ENCODE measurements around the gene SNAP47.
A peak's percentile ranks its signal among the peaks of the same experiment; 100 is the strongest.

Gene SNAP47

GRCh38 chr1:227736814-227737432 lies 1.7 kb downstream of the SNAP47 start:
- Mint-ChIP-seq H3K27me3 (no peaks in the 10 kb centered on the region), H3K36me3 (peaks cover 2% of the 10 kb centered on the region), H3K4me1 (peaks cover 55% of the 10 kb centered on the region), H3K4me3 (peak overlapping the region; percentile 50), H3K27ac (peak overlapping the region; percentile 45), H3K9me3 (no peaks in the 10 kb centered on the region)
- no peak for ATAC-seq (ENCODE audit: low read depth)
- DNase-seq (ENCODE audit: low spot score in 2 of 2): no peak

- no peak overlapping the region for H3K4me3 Mint-ChIP-seq
- ATAC-seq (ENCODE audit: low read depth) (no peak), DNase-seq (ENCODE audit: low spot score in 2 of 2) (no peak)
- no peaks in the 10 kb centered on the region for H3K27me3 Mint-ChIP-seq
- no peaks in the 10 kb centered on the region for H3K9me3 Mint-ChIP-seq
- H3K36me3 Mint-ChIP-seq: no peaks in the 10 kb centered on the region
- H3K4me1 Mint-ChIP-seq: peaks cover 56% of the 10 kb centered on the region
- no peak overlapping the region for H3K27ac Mint-ChIP-seq
These were observed 3.6 kb downstream of the SNAP47 start for GRCh38 chr1:227738820-227739219.

DNA sequence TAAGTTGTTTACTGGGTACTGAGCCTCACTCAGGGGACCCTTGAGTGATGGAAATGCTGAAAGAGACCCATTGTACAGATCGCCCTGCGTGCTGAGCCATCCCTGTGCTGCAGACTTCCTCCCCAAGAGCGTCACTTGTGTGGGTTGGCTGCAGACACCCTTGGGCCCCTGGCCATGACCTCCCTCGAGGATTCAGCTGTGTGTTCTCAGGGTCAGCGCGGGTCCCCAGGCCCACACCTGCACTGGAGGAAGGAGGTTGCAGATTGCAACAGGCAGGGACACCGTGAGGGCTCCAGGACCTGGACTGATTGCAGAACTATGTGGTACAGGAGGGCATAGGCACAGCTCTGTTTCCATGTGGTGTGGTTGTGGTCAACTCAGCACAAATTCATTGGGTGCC lies 4.4 kb downstream of the SNAP47 start:
- no peaks in the 10 kb centered on the region for H3K27me3 Mint-ChIP-seq
- peak overlapping the region; percentile 70 for H3K27ac Mint-ChIP-seq
- no peak for ATAC-seq (ENCODE audit: low read depth)
- peaks cover 52% of the 10 kb centered on the region for H3K4me1 Mint-ChIP-seq
- no peak for DNase-seq (ENCODE audit: low spot score in 2 of 2)
- no peaks in the 10 kb centered on the region for H3K9me3 Mint-ChIP-seq
- H3K36me3 Mint-ChIP-seq: no peaks in the 10 kb centered on the region
- H3K4me3 Mint-ChIP-seq: peak overlapping the region; percentile 18

DNA sequence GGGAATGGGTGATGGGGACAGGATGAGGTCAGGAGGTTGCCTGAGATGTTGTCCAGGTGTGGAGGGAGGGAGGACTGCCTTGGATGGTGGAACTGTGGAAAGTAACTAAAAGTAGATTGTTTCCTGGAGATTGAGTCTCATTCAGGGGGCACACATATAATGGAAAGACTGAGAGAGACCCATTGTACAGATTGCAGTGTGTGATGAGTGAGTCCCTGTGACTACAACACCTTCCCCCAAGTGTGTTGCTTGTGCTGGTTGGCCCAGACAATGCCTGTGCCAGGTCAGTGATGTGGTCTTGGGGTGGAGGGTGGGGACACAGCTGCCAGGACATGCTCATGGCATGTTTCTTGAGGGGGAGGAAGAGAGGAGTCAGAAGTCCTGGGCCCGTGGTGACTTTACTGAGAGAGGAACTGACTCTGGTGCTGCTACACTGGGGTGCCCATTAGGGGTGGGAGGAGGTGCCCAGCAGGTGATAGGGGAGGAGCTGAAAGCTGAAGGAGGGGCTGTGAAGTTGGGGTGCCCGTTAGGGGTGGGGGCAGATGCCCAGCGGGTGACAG lies 5.2 kb downstream of the SNAP47 start:
- Mint-ChIP-seq H3K27ac (no peak overlapping the region), H3K27me3 (no peaks in the 10 kb centered on the region), H3K4me3 (peak overlapping the region; percentile 3), H3K36me3 (no peaks in the 10 kb centered on the region), H3K9me3 (no peaks in the 10 kb centered on the region), H3K4me1 (peaks cover 50% of the 10 kb centered on the region)
- ATAC-seq (ENCODE audit: low read depth) (no peak), DNase-seq (ENCODE audit: low spot score in 2 of 2) (no peak)

DNA sequence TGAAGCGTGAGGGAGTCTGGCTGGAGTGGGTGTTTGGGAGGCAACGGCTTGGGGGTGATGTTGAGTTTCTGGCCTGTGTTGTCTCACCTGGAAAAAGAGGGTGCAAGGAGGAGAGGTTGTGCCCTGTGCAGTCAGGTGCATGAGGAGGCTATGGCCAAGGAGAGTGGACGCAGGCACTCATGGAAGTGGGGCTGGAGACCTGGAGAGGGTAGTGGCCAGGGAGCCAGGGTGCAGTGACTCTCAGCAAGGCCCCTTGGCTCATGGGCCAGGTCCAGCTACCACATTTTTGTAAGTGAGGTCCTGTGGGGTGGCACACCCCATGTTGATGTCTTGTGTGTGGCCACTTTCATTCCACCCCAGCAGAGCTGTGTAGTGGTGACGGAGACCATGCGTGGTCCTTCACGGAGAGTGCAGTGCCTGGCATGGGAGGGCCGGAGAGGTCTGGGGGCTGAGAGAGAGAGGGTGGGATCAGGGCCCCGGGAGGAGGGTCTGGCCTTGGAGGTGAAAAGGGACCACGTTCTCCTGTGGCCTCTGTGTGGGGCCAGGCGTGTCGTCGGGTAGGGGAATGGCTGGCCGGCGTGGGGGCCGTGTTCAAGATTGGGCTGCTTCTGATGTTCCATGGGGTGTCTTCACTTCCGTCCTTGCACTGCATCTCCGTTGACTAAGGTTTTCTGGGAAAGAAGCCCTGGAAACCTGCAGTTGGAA lies 6.1 kb downstream of the SNAP47 start:
- Mint-ChIP-seq H3K4me1 (peaks cover 42% of the 10 kb centered on the region), H3K36me3 (no peaks in the 10 kb centered on the region), H3K27me3 (no peaks in the 10 kb centered on the region), H3K27ac (peak overlapping the region; percentile 10), H3K9me3 (no peaks in the 10 kb centered on the region), H3K4me3 (no peak overlapping the region)
- ATAC-seq (ENCODE audit: low read depth): no peak
- no peak for DNase-seq (ENCODE audit: low spot score in 2 of 2)

- Mint-ChIP-seq H3K9me3 (no peaks in the 10 kb centered on the region), H3K4me3 (no peak overlapping the region), H3K27ac (no peak overlapping the region), H3K36me3 (no peaks in the 10 kb centered on the region), H3K27me3 (no peaks in the 10 kb centered on the region), H3K4me1 (peaks cover 33% of the 10 kb centered on the region)
- DNase-seq (ENCODE audit: low spot score in 2 of 2): no peak
- ATAC-seq (ENCODE audit: low read depth): no peak
These were observed 7.8 kb downstream of the SNAP47 start for GRCh38 chr1:227742738-227743715.

DNA sequence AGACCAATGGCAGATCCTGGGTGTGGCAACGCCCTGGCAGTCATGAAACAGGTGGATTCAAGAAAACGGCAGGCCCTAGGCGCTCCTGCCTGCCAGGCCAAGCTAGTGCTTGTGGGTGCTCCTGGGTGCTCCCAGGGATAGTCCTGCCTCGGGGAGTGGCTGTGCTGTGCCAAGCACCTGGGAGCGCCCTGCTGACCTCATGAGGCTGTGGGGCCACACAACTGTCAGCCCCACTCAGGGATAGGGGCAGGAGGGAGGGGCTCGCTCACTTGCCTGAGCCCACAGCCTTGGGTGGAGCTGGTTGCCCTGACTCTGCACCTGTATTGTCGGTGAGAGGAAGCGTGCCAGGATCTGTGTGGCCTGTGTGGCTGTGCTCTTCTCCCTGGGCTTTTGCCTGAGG lies 9.4 kb downstream of the SNAP47 start:
- DNase-seq (ENCODE audit: low spot score in 2 of 2) (no peak), ATAC-seq (ENCODE audit: low read depth) (no peak)
- no peak overlapping the region for H3K27ac Mint-ChIP-seq
- no peak overlapping the region for H3K4me3 Mint-ChIP-seq
- no peaks in the 10 kb centered on the region for H3K27me3 Mint-ChIP-seq
- peaks cover 7% of the 10 kb centered on the region for H3K36me3 Mint-ChIP-seq
- peaks cover 32% of the 10 kb centered on the region for H3K4me1 Mint-ChIP-seq
- H3K9me3 Mint-ChIP-seq: no peaks in the 10 kb centered on the region

DNA sequence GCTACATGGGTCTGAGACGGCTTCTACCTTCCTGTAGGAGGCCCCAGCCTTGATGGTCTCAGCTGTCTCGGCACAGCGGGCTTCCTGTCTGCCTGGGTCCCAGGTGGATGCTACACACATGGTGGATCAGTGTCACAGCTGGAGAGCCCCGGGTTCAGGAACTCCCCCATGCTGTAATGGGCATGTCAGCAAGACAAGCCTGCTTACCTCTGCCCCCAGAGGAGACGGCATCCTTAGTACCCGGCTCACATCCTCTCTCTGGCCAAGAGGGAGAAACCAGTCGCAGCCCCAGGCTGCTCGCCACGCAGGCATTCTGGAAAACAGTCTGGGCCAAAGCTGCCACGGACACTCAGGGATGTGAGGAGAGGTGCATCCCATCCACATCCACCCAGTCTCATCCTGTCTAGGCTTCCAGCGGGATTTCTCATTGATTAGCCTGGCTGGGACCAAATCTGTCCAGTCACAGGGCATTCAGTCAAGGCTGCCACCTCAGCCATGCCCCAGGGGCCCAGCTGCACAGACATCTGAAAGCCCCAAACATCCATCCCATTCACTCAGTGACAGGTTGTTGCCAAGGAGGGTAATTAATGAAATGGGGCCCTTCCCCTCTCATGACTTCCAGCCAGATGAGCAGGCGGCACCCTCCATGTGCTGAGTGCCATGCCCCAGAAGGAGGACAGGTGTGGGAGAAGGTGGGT lies 10.5 kb downstream of the SNAP47 start:
- ATAC-seq (ENCODE audit: low read depth) (no peak), DNase-seq (ENCODE audit: low spot score in 2 of 2) (no peak)
- Mint-ChIP-seq H3K9me3 (no peaks in the 10 kb centered on the region), H3K27me3 (no peaks in the 10 kb centered on the region), H3K27ac (no peak overlapping the region), H3K4me3 (no peak overlapping the region), H3K4me1 (peaks cover 23% of the 10 kb centered on the region), H3K36me3 (peaks cover 7% of the 10 kb centered on the region)

GRCh38 chr1:227746676-227747075 lies 11.4 kb downstream of the SNAP47 start:
- ATAC-seq (ENCODE audit: low read depth): no peak
- Mint-ChIP-seq H3K4me1 (peaks cover 17% of the 10 kb centered on the region), H3K4me3 (no peak overlapping the region), H3K9me3 (no peaks in the 10 kb centered on the region), H3K27ac (no peak overlapping the region), H3K27me3 (no peaks in the 10 kb centered on the region), H3K36me3 (peaks cover 12% of the 10 kb centered on the region)
- no peak for DNase-seq (ENCODE audit: low spot score in 2 of 2)

DNA sequence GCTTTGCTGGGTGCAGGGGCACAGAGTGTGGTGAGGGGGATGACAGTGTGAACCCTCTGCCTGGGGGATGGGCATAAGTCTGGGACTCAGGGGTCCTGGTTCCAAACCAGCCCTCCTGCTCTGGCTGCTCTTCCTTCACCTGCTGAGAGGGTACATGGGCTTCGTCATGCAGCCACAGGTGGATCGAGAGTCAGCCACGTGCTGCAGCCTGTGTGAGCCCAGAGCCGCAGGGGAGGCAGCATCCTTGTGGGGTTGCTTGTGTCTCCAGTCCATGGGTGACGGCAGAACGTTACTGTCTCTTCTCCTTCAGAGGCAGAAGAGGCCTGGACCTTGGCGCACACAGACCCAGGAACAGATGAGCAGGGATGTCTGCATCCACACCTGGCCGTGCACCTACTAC lies 12.1 kb downstream of the SNAP47 start:
- ATAC-seq (ENCODE audit: low read depth) (no peak), DNase-seq (ENCODE audit: low spot score in 2 of 2) (no peak)
- H3K27me3 Mint-ChIP-seq: no peaks in the 10 kb centered on the region
- H3K4me1 Mint-ChIP-seq: peaks cover 17% of the 10 kb centered on the region
- H3K9me3 Mint-ChIP-seq: no peaks in the 10 kb centered on the region
- H3K27ac Mint-ChIP-seq: no peak overlapping the region
- H3K36me3 Mint-ChIP-seq: peaks cover 12% of the 10 kb centered on the region
- H3K4me3 Mint-ChIP-seq: no peak overlapping the region

GRCh38 chr1:227747948-227748495 lies 12.8 kb downstream of the SNAP47 start:
- DNase-seq (ENCODE audit: low spot score in 2 of 2) (no peak), ATAC-seq (ENCODE audit: low read depth) (no peak)
- no peak overlapping the region for H3K27ac Mint-ChIP-seq
- no peaks in the 10 kb centered on the region for H3K27me3 Mint-ChIP-seq
- H3K9me3 Mint-ChIP-seq: no peaks in the 10 kb centered on the region
- no peak overlapping the region for H3K4me3 Mint-ChIP-seq
- peaks cover 12% of the 10 kb centered on the region for H3K36me3 Mint-ChIP-seq
- peaks cover 13% of the 10 kb centered on the region for H3K4me1 Mint-ChIP-seq

DNA sequence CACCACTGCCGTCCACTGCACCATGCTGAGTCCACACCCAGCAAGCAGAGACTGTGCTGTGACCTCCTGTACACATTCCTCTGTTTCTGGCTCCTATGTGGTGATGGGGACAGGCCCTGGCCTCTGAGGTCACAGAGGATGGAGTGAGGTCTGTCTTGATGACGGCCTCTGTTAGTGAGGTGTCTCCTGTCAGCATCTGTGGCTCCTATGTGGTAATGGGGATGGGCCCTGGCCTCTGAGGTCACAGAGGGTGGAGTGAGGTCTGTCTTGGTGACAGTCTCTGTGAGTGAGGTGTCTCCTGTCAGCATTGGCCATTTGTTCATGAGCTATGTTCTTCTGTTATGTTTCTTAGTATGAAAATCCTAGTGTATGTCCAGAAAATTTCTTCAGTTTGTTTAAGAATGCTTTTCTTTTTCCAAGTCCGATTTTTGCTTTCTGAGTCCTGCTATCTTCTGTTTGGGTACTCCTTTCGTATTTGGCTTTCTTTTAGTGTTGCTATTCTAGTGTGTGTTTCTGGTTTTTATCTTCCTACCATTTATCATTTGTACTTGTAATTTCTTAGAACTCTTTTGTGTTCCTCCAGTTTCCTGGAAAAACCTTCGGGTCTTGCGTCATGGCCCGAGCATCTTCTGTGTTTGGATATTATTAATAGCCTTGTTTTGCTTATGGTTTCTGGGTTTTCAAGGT lies 13.4 kb downstream of the SNAP47 start:
- no peak for ATAC-seq (ENCODE audit: low read depth)
- Mint-ChIP-seq H3K27me3 (no peaks in the 10 kb centered on the region), H3K4me3 (no peak overlapping the region), H3K36me3 (peaks cover 12% of the 10 kb centered on the region), H3K9me3 (no peaks in the 10 kb centered on the region), H3K27ac (no peak overlapping the region), H3K4me1 (peaks cover 13% of the 10 kb centered on the region)
- DNase-seq (ENCODE audit: low spot score in 2 of 2): no peak

DNA sequence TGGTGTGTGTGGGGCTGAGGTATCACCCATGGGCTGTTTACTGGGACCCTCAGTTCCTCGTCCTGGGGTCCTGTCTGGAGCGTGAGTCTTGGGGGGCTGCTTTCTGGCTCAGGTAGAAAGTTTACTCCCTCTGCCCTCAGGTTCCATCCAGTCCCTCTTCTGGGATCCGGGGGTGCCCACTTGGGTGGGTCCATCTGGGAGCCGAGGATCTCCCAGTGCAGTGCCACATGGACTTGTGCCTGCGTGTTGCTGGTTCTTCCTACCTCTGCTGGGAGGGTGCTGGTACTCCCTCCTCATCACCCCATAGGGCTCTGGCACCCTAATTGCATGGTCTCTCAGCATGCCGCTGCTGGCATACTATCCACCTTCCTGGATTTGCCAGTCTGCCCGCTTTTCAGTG lies 14.0 kb downstream of the SNAP47 start:
- peaks cover 14% of the 10 kb centered on the region for H3K4me1 Mint-ChIP-seq
- ATAC-seq (ENCODE audit: low read depth): no peak
- no peaks in the 10 kb centered on the region for H3K27me3 Mint-ChIP-seq
- no peak overlapping the region for H3K4me3 Mint-ChIP-seq
- peaks cover 12% of the 10 kb centered on the region for H3K36me3 Mint-ChIP-seq
- no peak for DNase-seq (ENCODE audit: low spot score in 2 of 2)
- H3K9me3 Mint-ChIP-seq: no peaks in the 10 kb centered on the region
- H3K27ac Mint-ChIP-seq: no peak overlapping the region
